ENCODE results near the gene TTC9B. TPM values are rescaled to one million over a fixed set of nuclear protein-coding genes. Genes with fewer than 3 reads are reported as not detected.

Gene TTC9B
- total RNA-seq, 2 donors from 2014 or later = not detected

DNA sequence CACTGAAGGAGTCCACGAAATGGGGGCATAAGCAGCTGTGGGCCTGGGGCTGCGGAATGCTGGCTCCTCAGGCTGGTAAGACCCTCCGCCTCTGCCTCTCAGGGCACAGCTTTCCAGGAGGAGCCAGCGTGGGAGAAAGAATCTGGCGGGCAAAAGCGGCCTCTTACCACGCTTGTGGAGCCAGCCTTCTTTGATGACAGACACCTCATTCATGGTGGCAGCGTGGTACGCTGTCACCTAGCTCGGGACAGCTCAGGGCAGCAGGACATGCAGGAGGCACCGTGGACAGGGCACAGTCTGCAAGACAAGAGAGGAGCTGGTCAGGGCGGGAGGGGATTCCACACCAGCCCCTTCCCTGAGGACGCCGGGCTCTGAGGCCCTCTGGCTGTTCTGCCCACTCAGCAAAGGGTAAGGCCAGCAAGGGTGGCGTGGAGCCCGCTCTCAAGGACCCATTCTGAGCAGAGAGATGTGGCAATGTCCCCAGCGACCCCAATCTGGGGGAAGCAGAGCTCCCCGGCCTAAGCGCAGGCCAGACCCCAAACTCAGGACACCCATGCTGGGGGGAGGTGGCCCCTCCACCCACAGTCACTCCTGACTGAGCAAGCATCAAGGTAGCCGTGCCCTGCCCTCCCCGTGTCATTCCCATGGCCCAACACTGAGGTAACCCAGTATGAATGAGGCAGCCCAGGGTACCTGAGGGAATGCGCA lies 47.0 kb upstream of the TTC9B start:
- Histone ChIP-seq H3K9me3 (no peaks in the 10 kb centered on the region), H3K4me1 (peaks cover 0 to 57% of the 10 kb centered on the region in 2 donors), H3K4me3 (no peak overlapping the region), H3K27ac (peak overlapping the region; percentile 77 to 80), H3K27me3 (no peaks in the 10 kb centered on the region), H3K36me3 (peaks cover 23% of the 10 kb centered on the region)
- no peak for DNase-seq (ENCODE audit: low spot score)
- TF ChIP-seq, protein P1, sequence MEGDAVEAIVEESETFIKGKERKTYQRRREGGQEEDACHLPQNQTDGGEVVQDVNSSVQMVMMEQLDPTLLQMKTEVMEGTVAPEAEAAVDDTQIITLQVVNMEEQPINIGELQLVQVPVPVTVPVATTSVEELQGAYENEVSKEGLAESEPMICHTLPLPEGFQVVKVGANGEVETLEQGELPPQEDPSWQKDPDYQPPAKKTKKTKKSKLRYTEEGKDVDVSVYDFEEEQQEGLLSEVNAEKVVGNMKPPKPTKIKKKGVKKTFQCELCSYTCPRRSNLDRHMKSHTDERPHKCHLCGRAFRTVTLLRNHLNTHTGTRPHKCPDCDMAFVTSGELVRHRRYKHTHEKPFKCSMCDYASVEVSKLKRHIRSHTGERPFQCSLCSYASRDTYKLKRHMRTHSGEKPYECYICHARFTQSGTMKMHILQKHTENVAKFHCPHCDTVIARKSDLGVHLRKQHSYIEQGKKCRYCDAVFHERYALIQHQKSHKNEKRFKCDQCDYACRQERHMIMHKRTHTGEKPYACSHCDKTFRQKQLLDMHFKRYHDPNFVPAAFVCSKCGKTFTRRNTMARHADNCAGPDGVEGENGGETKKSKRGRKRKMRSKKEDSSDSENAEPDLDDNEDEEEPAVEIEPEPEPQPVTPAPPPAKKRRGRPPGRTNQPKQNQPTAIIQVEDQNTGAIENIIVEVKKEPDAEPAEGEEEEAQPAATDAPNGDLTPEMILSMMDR (IDR thresholded peaks at IDR 0.05) = no peak

DNA sequence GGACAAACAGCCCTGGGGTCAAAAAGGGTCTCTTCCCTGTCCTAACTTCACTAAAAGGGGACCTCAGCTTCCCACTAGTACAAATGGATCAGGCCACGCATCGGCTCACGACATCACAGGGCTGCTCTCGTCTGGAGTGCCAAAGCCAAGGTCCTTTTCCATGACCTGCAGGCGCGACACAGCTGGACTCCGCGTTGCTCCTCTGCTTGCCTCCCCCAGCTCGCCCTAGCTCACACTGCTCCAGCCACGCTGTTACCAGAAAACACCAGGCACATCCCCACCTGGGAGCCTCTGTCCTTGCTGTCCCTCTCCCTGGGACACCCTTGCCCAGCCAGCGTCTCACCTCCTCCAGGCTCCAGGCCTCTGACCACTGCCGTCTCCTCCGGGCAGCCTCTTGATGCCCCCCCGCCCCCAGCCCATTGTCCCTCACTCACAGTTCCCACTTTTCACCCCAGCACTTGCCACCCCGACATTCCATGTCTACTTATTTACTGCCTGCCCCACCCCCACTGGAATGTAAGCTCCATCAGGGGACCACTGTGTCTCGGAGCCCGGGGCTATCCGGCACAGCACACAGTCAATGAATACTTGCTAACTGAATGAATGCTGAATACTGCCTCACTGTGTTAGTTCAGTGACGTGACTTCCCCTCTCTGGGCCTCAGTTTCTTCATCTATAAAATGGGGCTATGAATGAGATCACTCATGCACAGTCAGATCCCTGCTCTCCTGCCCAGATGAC lies 46.3 kb upstream of the TTC9B start:
- DNase-seq (ENCODE audit: low spot score) = no peak
- Histone ChIP-seq H3K4me3 (no peak overlapping the region), H3K4me1 (peaks cover 0 to 56% of the 10 kb centered on the region in 2 donors)

DNA sequence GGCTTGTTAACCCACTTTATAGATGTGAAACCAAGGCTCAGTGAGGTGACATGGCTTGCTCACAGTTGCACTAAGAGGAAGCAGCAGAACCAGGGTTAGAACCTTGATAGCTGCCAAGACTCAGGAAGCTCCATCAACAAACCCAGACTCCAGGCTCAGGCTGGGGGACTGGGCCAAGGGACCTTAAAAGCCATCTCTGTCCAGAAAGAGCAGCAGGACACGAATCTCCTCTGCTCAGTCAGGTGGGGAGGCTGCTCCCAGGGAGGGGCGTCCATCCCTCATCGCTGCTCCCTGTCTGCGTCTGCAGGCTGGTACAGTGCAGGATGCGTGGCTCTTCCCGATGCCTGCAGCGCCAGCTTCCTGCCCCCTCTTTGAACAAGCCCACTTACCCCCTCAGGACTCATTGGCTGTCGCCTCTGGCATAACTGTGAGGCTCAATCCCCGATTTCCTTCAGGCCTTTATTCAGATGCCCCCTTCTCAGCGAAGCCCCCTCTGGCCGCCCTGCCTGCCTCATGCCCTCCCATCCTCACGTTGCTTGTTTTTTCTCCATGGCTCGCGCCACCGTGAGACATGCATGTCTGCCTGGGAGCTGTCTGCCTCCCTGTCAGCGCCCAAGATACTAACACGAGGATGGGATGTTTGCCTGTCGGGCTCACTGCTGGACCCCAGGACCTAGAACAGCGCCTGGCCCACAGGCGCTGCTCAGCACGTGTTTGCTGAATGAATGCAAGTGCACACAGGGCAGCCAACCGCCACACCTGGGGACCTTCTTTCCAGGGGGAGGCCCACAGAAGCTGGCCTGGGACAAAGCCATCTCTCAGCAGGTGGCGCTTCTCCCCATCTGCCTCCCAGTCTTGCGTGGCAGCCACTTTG lies 45.5 kb upstream of the TTC9B start:
- H3K27ac ChIP-seq = peak overlapping the region in 1 of 2 donors; percentile 80

More for the DNA sequence above, 46.3 kb upstream of the TTC9B start:
- Histone ChIP-seq H3K27me3 (no peaks in the 10 kb centered on the region), H3K36me3 (peaks cover 23% of the 10 kb centered on the region), H3K27ac (peak overlapping the region in 1 of 2 donors; percentile 80), H3K9me3 (no peaks in the 10 kb centered on the region)
- TF ChIP-seq, protein P1 (IDR thresholded peaks at IDR 0.05) = no peak

DNA sequence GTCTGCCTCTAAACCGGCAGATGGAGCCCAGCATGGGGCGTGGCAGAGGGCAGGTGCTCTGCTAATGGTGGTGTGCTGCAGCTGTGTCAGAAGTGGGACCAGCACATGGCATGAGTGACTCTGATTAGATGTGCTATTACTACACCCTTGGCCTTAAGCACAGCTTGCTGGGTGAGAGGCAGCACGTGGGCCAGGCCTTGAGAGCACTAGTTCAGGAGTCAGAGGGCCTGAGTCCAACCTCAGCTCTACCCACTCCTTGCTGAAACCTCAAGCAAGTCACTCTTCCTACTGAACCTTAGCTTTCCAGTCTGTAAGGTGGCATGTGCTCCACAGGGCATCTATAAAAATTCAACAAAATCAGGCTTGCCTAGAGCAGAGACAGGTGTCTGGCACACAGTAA lies 44.2 kb upstream of the TTC9B start:
- no peak overlapping the region for H3K27ac ChIP-seq
- DNase-seq (ENCODE audit: low spot score) = no peak

More for the DNA sequence above, 45.5 kb upstream of the TTC9B start:
- H3K27me3 ChIP-seq = no peaks in the 10 kb centered on the region
- no peak overlapping the region for H3K4me3 ChIP-seq
- H3K36me3 ChIP-seq = peaks cover 23% of the 10 kb centered on the region
- no peak for DNase-seq (ENCODE audit: low spot score)
- TF ChIP-seq, protein P1 (IDR thresholded peaks at IDR 0.05) = no peak
- H3K9me3 ChIP-seq = no peaks in the 10 kb centered on the region
- H3K4me1 ChIP-seq = peaks cover 0 to 53% of the 10 kb centered on the region in 2 donors

DNA sequence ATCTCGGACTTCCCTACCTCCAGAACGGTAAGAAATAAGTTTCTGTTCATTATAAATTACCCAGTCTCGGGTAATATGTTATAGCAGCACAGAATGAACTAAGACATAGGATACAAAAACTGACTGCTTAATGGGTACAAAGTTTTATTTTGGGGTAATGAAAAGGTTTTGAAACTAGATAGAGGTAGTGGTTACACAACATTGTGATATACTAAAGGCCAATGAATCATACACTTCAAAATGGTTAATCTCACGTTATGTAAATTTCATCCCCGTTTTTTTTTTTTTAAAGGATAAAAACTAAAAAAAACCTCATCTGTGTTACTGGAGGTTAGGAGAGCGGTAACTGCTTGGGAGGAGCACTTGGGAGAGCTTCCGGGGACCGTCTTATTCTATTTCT lies 43.4 kb upstream of the TTC9B start:
- H3K4me3 ChIP-seq = no peak overlapping the region
- no peaks in the 10 kb centered on the region for H3K9me3 ChIP-seq
- TF ChIP-seq, protein P1 (IDR thresholded peaks at IDR 0.05) = no peak
- H3K27me3 ChIP-seq = no peaks in the 10 kb centered on the region
- H3K27ac ChIP-seq = no peak overlapping the region
- no peak for DNase-seq (ENCODE audit: low spot score)
- peaks cover 27% of the 10 kb centered on the region for H3K36me3 ChIP-seq
- peaks cover 0 to 41% of the 10 kb centered on the region in 2 donors for H3K4me1 ChIP-seq

More for the DNA sequence above, 44.2 kb upstream of the TTC9B start:
- no peaks in the 10 kb centered on the region for H3K9me3 ChIP-seq
- TF ChIP-seq, protein P1 (IDR thresholded peaks at IDR 0.05) = no peak
- peaks cover 0 to 41% of the 10 kb centered on the region in 2 donors for H3K4me1 ChIP-seq
- H3K27me3 ChIP-seq = no peaks in the 10 kb centered on the region
- H3K36me3 ChIP-seq = peaks cover 23% of the 10 kb centered on the region
- H3K4me3 ChIP-seq = no peak overlapping the region

All from right atrium auricular region (tissue), 2 donors.